Measurements from ENCODE around the gene FDX2. TPM values are rescaled to one million over a fixed set of nuclear protein-coding genes. Genes with fewer than 3 reads are reported as not detected.
A peak's percentile ranks its signal among the peaks of the same experiment; 100 is the strongest.

Gene FDX2
- total and polyA plus RNA-seq, 2 of the 4 experiments (the other 2 are of a cell fraction): 39.8 to 72.0 TPM

DNA sequence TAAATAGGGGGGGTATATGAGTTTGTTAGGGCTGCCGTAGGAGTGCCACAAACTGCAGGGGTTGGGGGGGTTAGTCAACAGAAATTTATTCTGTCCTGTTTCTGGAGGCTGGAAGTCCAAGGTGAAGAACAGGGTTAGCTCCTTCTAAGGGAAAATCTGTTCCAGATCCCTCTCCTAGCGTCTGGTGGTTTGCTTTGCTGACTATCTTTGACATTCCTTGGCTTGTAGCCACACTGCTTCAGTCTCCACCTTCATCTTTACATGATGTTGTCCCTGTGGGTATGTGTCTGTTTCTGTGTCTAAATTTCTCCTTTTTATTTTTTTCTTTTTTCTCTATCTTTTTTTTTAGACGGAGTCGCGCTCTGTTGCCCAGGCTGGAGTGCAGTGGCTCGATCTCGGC is 53.0 kb downstream of the FDX2 start:
- intact Hi-C loops (cut with micrococcal nuclease) (no loop called here), in situ Hi-C loops (cut with MboI; ENCODE audit: low sequenced_read_pairs) (loop anchor here (5.0 kb wide), 1 partner anchor 125 kb away; no protein-coding TSS in a partner anchor), dilution Hi-C loops (cut with HindIII; ENCODE audit: low sequenced_read_pairs, unreplicated experiment) (no loop called here)
- no peak overlapping the region for H2BK15ac ChIP-seq (ENCODE audit: low read depth, low read length)
- no peak overlapping the region for H3K4me3 ChIP-seq (ENCODE audit: insufficient read depth, low read depth, low read length)
- no peak overlapping the region for H3K4me2 ChIP-seq (ENCODE audit: low read depth, low read length)
- no peak overlapping the region for H3K14ac ChIP-seq (replicated peaks; ENCODE audit: low read depth, low read length)
- no peaks in the 10 kb centered on the region for H3K27me3 ChIP-seq (ENCODE audit: control insufficient read depth, insufficient read depth, low read length)
- CTCF ChIA-PET: no interaction called here
- no peak overlapping the region for H3K23ac ChIP-seq (ENCODE audit: low read depth, low read length)
- H3K4me1 ChIP-seq (ENCODE audit: control insufficient read depth, insufficient read depth, low read length): no peaks in the 10 kb centered on the region
- H4K8ac ChIP-seq (ENCODE audit: low read depth in 2 of 2, low read length in 2 of 2): no peak overlapping the region
- no peaks in the 10 kb centered on the region for H4K20me1 ChIP-seq (ENCODE audit: insufficient read depth, low read length)
- no peak overlapping the region for H3K4ac ChIP-seq (ENCODE audit: low read depth, low read length)
- H2AFZ ChIP-seq (replicated peaks; ENCODE audit: low read length, poor library complexity): peak overlapping the region; percentile 69
- H3K9me1 ChIP-seq (ENCODE audit: insufficient read depth, low read length): no peaks in the 10 kb centered on the region
- no peak overlapping the region for H2BK20ac ChIP-seq (ENCODE audit: low read depth, low read length)
- DNase-seq (peak; percentile 65), ATAC-seq (ENCODE audit: low read depth) (no peak)
- no peak overlapping the region for H2BK5ac ChIP-seq (ENCODE audit: low read depth, low read length, poor library complexity, severe bottlenecking)
- no TSS peak for BruUV-seq (replicated peaks)
- no peaks in the 10 kb centered on the region for H3K79me1 ChIP-seq (ENCODE audit: low read depth in 1 of 2, low read length in 2 of 2)
- no peak overlapping the region for H2AK9ac ChIP-seq (replicated peaks; ENCODE audit: low read depth, low read length, poor library complexity)
- H2BK120ac ChIP-seq (ENCODE audit: low read depth, low read length): no peak overlapping the region
- TF ChIP-seq BHLHE40 (IDR thresholded peaks at IDR 0.05; ENCODE audit: low read depth, low read length): no peak
- no peak for TF ChIP-seq MXI1 (IDR thresholded peaks at IDR 0.05; ENCODE audit: borderline replicate concordance, low read depth, low read length)
- no peak for TF ChIP-seq MAZ (IDR thresholded peaks at IDR 0.05; ENCODE audit: borderline replicate concordance, low read depth, low read length)
- TF ChIP-seq, protein P1, sequence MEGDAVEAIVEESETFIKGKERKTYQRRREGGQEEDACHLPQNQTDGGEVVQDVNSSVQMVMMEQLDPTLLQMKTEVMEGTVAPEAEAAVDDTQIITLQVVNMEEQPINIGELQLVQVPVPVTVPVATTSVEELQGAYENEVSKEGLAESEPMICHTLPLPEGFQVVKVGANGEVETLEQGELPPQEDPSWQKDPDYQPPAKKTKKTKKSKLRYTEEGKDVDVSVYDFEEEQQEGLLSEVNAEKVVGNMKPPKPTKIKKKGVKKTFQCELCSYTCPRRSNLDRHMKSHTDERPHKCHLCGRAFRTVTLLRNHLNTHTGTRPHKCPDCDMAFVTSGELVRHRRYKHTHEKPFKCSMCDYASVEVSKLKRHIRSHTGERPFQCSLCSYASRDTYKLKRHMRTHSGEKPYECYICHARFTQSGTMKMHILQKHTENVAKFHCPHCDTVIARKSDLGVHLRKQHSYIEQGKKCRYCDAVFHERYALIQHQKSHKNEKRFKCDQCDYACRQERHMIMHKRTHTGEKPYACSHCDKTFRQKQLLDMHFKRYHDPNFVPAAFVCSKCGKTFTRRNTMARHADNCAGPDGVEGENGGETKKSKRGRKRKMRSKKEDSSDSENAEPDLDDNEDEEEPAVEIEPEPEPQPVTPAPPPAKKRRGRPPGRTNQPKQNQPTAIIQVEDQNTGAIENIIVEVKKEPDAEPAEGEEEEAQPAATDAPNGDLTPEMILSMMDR (conservative IDR thresholded peaks at IDR 0.05; ENCODE audit: low read depth, low read length): no peak
- TF ChIP-seq MAFK (IDR thresholded peaks at IDR 0.05; ENCODE audit: low read depth, low read length): no peak
- no peak for TF ChIP-seq NFE2L2 (IDR thresholded peaks at IDR 0.05; ENCODE audit: low read depth, low read length)
- TF ChIP-seq, protein P2, sequence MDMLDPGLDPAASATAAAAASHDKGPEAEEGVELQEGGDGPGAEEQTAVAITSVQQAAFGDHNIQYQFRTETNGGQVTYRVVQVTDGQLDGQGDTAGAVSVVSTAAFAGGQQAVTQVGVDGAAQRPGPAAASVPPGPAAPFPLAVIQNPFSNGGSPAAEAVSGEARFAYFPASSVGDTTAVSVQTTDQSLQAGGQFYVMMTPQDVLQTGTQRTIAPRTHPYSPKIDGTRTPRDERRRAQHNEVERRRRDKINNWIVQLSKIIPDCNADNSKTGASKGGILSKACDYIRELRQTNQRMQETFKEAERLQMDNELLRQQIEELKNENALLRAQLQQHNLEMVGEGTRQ (IDR thresholded peaks at IDR 0.05; ENCODE audit: low read depth, low read length): no peak
- TF ChIP-seq POLR2A (IDR thresholded peaks at IDR 0.05; ENCODE audit: low read depth, low read length): no peak
- TF ChIP-seq SMC3 (IDR thresholded peaks at IDR 0.05; ENCODE audit: low read depth, low read length): no peak
- no peak for TF ChIP-seq RCOR1 (IDR thresholded peaks at IDR 0.05; ENCODE audit: insufficient replicate concordance, low read length)
- TF ChIP-seq RFX5 (IDR thresholded peaks at IDR 0.05; ENCODE audit: low read depth, low read length): no peak
- no peak for TF ChIP-seq FOS (IDR thresholded peaks at IDR 0.05; ENCODE audit: low read depth, low read length)
- no peak for TF ChIP-seq CEBPB (IDR thresholded peaks at IDR 0.05; ENCODE audit: low read depth, low read length)
- TF ChIP-seq, protein P3, sequence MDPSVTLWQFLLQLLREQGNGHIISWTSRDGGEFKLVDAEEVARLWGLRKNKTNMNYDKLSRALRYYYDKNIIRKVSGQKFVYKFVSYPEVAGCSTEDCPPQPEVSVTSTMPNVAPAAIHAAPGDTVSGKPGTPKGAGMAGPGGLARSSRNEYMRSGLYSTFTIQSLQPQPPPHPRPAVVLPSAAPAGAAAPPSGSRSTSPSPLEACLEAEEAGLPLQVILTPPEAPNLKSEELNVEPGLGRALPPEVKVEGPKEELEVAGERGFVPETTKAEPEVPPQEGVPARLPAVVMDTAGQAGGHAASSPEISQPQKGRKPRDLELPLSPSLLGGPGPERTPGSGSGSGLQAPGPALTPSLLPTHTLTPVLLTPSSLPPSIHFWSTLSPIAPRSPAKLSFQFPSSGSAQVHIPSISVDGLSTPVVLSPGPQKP (IDR thresholded peaks at IDR 0.05; ENCODE audit: borderline replicate concordance, low read depth, low read length): no peak
- TF ChIP-seq CHD1 (IDR thresholded peaks at IDR 0.05; ENCODE audit: low read depth, low read length): no peak
- no CpG with 5 or more reads among the region's 7 CpGs for WGBS, 2 experiments (ENCODE audit: extremely low coverage in 2 of 2, insufficient read length in 1 of 2)
- peaks cover 14% of the 10 kb centered on the region for H3K36me3 ChIP-seq (ENCODE audit: control insufficient read depth, insufficient read depth, low read length)
- H4K91ac ChIP-seq (ENCODE audit: insufficient read depth, low read depth, low read length): no peak overlapping the region
- H2AK5ac ChIP-seq (ENCODE audit: low read depth, low read length): no peak overlapping the region
- H3K27ac ChIP-seq (ENCODE audit: insufficient read depth, low read length): no peak overlapping the region
- H3K56ac ChIP-seq (ENCODE audit: extremely low read depth, insufficient read depth, low read length): no peak overlapping the region
- H3K9me3 ChIP-seq (ENCODE audit: control insufficient read depth, insufficient read depth, low read length): no peaks in the 10 kb centered on the region
- H4K5ac ChIP-seq (ENCODE audit: low read depth, low read length): no peak overlapping the region
- H3K9ac ChIP-seq (ENCODE audit: low read depth, low read length): no peak overlapping the region
- POLR2A ChIA-PET (ENCODE audit: unreplicated experiment): no interaction called here
- H3K18ac ChIP-seq (ENCODE audit: low read depth, low read length): no peak overlapping the region
